Activated gamma-delta T cell treated with Interleukin-2 at 50 U/mL for 16 hours (primary cell): Measurements from ENCODE around the gene SCGB3A2.
A peak's percentile ranks its signal among the peaks of the same experiment; 100 is the strongest.

Experiments
- DNase-seq: peaks from one replicate; pipeline ENCODE4 v3.0.0-alpha.2; 2020

The SCGB3A2 gene, protein sequence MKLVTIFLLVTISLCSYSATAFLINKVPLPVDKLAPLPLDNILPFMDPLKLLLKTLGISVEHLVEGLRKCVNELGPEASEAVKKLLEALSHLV

GRCh38 chr5:147878066-147878759 is at the start of gene SCGB3A2:
TSS of gene SCGB3A2 (plus strand) at chr5:147878711. CDS start at chr5:147878804, 93 bp downstream.
- no peak for DNase-seq

- no peak for DNase-seq
These were observed 48.5 kb upstream of the SCGB3A2 start for GRCh38 chr5:147830035-147830434.

GRCh38 chr5:147831465-147831864 is 47.0 kb upstream of the SCGB3A2 start, which contains the start of gene SPINK1:
TSS of gene SPINK1 (minus strand) at chr5:147831671. CDS start at chr5:147831577, 94 bp downstream.
- DNase-seq: no peak

- DNase-seq: no peak
These were observed 46.0 kb upstream of the SCGB3A2 start for GRCh38 chr5:147832541-147832940.

DNA sequence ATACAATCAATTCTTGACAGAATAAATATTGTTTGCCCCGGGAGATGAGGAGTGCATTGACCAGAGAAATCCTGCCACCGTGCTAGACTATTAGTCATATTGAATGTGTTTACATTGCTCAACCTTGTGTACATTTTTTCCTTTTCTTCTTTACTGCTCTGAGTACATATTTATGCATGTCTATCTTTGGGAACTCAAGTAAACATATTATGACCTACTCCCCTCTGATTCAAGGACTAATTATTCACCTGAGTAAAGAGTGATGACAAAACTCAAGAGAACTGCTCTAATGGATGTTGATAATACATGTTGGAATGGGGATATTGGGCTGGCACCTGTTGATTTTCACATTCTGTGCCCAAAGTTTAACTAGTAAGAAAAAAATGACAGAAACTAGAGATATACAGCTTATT is 43.1 kb upstream of the SCGB3A2 start:
- no peak for DNase-seq

DNA sequence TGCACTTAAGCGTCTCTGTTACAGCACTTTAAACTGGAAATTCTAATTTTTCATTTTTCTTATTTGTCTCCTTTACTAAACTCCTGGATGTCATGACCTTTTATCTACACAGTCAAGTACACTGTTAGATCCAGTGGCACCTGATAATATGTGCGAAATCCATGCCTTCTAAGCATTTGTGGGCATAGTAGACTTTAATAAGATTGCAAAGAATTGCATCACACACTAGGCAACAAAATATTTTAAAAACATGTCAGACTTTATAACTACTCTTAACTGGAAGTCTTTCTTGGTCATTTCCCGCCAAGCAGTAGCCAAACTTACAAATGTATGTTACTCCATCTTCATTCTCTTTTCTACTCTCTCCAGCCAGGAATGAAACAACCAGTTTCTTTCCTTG is 42.1 kb upstream of the SCGB3A2 start:
- no peak for DNase-seq

GRCh38 chr5:147842869-147843268 is 35.6 kb upstream of the SCGB3A2 start:
- no peak for DNase-seq

DNA sequence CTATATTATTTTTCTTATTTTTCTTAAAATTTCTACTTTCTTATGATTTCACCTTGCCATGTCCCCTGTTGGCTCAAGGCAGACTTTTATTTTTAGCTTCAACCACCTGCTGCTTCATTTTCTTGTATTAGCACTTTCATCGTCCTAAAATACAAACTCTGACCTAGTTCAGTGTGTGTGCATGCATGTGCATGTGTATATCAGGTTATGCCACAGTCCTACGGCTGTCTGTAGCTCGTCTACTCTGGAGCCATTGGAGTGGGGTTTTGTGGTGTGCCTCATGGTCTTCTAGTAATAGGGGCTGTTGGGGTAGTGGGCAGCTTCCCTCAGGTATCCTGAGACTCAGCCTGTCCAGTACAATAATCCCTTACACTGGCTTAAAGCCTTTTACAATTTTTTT is 33.7 kb upstream of the SCGB3A2 start:
- no peak for DNase-seq

- no peak for DNase-seq
These were observed 32.9 kb upstream of the SCGB3A2 start for GRCh38 chr5:147845618-147846017.

DNA sequence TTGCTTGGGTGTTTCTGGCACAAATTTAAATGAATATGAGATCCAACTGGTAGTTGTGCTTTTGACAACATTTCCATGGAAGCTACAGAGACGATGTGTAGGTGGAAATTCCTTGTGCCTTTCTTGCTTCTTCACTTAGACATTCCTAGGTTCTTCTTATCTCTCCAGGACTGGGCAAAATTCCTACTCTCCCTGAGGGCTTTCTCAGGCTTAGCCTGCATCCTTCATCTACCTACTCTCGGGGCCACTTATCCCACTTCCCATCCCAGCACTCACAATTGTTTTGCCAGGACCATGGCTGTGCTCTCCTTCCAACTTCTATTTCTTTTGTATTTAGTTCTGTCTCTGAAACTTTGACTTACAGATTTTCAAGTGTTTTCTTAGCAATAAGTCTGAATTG is 29.3 kb upstream of the SCGB3A2 start:
- DNase-seq: no peak

- no peak for DNase-seq
These were observed 26.9 kb upstream of the SCGB3A2 start for GRCh38 chr5:147851578-147851977.

- no peak for DNase-seq
These were observed 26.1 kb upstream of the SCGB3A2 start for GRCh38 chr5:147852365-147852764.

- no peak for DNase-seq
These were observed 25.0 kb upstream of the SCGB3A2 start for GRCh38 chr5:147853372-147853987.

GRCh38 chr5:147854331-147854730 is 24.2 kb upstream of the SCGB3A2 start:
- no peak for DNase-seq

- DNase-seq: no peak
These were observed 23.4 kb upstream of the SCGB3A2 start for GRCh38 chr5:147854894-147855773.

- no peak for DNase-seq
These were observed 22.8 kb upstream of the SCGB3A2 start for GRCh38 chr5:147855774-147856069.

DNA sequence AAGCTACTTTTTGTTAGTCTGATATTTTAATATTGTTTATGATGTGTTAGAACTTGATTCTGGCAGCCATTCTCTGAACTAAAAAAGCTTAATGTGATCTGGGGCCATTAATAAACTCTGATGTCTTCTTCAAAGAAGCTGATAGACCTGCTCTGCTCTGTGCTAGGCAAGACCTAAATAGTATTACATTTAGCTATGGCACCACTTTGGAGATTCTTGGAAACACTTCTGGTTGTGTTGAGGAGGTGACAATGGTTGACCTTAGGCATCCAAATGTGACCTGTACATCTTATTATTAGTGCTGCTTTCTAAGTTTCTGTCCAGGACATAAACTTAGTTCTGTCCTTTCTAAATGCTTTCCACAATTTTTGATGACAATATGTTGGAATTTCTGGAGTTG is 21.7 kb upstream of the SCGB3A2 start:
- no peak for DNase-seq

DNA sequence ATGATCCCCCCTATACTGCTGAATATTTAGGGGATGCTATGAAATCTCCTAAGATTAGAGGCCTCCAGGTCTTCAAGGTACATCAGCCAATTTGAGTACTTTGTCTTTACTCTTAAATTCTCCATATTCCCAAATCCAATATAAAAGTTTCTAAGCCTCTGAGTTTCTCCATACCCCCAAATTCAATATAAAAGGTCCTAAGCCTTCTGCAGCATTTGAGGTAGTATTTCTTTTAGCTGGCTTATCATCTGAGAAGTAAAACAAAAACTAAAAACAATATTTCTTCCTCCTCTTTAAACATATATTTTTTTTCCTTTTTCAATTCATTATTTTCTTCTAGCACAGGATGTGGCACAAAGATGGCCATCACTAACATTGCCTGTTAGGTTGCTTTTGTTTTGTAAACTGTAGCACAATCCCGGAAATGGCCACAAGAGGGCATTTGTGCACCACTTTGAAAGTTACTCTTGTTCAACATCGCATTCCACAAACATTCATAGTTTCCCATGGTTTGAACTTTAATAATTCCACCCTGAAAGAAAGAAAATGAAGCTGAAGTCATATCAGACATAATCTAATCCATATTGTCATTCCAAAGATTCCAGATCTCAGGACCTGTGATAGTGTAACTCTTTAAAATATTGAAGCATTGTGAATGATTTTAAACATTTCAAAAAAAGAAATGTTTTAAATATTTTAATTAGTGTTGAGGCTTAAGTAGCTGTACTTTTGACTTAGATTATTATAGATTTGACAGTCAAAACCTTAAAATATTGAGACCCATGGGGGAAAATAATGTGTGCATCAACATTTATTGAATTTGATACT is 21.0 kb upstream of the SCGB3A2 start:
- DNase-seq: peak; percentile 44

DNA sequence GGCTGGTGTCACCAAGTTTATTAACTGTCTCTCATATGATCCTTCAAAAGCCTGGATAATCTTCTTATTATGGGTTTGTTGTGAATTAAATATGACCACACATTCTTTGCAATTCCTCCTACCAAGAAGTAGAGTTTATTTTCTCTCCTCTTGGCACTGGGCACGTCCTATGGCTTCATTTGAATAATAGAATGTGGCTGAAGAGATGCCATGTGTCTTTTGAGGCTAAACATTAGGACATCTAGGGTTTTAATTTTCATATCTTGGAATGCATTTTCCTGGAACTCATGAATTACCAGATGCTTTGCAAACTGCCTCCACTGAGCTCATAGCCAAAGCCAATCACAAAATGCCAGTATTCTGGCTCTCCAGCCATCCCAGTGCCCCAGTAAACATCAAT is 19.9 kb upstream of the SCGB3A2 start:
- DNase-seq: no peak

- DNase-seq: no peak
These were observed 18.4 kb upstream of the SCGB3A2 start for GRCh38 chr5:147859962-147860640.

- DNase-seq: no peak
These were observed 17.9 kb upstream of the SCGB3A2 start for GRCh38 chr5:147860641-147861025.
